Hepatocyte (in vitro differentiated cells): ENCODE results near the gene MAPK8IP2. TPM values are rescaled to one million over a fixed set of nuclear protein-coding genes. Genes with fewer than 3 reads are reported as not detected.

Experiments used
- DNase-seq: peaks from one replicate; pipeline ENCODE4 v3.0.0-alpha.2; 2016; ENCODE audit warnings: low spot score
- H2AFZ ChIP-seq: fragments of 200-600 bp; sonication (generic); 2 replicates; pipeline ENCODE4 v1.6.0; 2016; ENCODE audit warnings: antibody characterized with exemption, mild to moderate bottlenecking
- H3K27ac ChIP-seq: fragments of 200-600 bp; sonication (generic); 2 replicates; pipeline ENCODE4 v1.5.1; 2016; ENCODE audit warnings: mild to moderate bottlenecking
- H3K27me3 ChIP-seq: fragments of 200-600 bp; sonication (generic); 2 replicates; pipeline ENCODE4 v1.6.1; 2016
- H3K36me3 ChIP-seq: fragments of 200-600 bp; sonication (generic); replicated peaks from 2 replicates; pipeline ENCODE4 v1.5.1; 2016; ENCODE audit warnings: low read depth; ENCODE audit not compliant: insufficient read depth
- H3K4me1 ChIP-seq: fragments of 200-600 bp; sonication (generic); 2 replicates; pipeline ENCODE4 v1.5.1; 2016; ENCODE audit warnings: mild to moderate bottlenecking, moderate library complexity; ENCODE audit not compliant: insufficient read depth
- H3K4me2 ChIP-seq: fragments of 200-600 bp; sonication (generic); 2 replicates; pipeline ENCODE4 v1.6.0; 2016
- H3K4me3 ChIP-seq: fragments of 200-600 bp; sonication (generic); 2 replicates; pipeline ENCODE4 v1.5.1; 2016; ENCODE audit warnings: mild to moderate bottlenecking
- H3K79me2 ChIP-seq: fragments of 200-600 bp; sonication (generic); 2 replicates; pipeline ENCODE4 v1.6.0; 2017; ENCODE audit warnings: mild to moderate bottlenecking
- H3K9me2 ChIP-seq: fragments of 200-600 bp; sonication (generic); replicated peaks from 2 replicates; pipeline ENCODE4 v1.6.0; 2017; ENCODE audit warnings: mild to moderate bottlenecking; ENCODE audit not compliant: insufficient read depth
- H3K9me3 ChIP-seq: fragments of 200-600 bp; sonication (generic); 2 replicates; pipeline ENCODE4 v1.5.1; 2016; ENCODE audit warnings: low read depth, mild to moderate bottlenecking
- H4K20me1 ChIP-seq: fragments of 200-600 bp; sonication (generic); 2 replicates; pipeline ENCODE4 v1.6.0; 2016; ENCODE audit warnings: mild to moderate bottlenecking; ENCODE audit not compliant: insufficient read depth, poor library complexity, severe bottlenecking
- CTCF ChIP-seq: fragments of 200-600 bp; sonication (generic); IDR thresholded peaks from 2 replicates; pipeline ENCODE4 v1.5.1; 2016; ENCODE audit warnings: antibody characterized with exemption, mild to moderate bottlenecking; ENCODE audit not compliant: poor library complexity
- EZH2 ChIP-seq: fragments of 200-600 bp; sonication (generic); IDR thresholded peaks from 2 replicates; pipeline ENCODE4 v1.6.1; 2016; ENCODE audit warnings: antibody characterized with exemption, mild to moderate bottlenecking, borderline replicate concordance
- EZH2phosphoT487 ChIP-seq: fragments of 200-600 bp; sonication (generic); IDR thresholded peaks from one replicate; pipeline ENCODE4 v1.6.1; 2018; ENCODE audit warnings: antibody characterized with exemption, mild to moderate bottlenecking, low read depth, moderate library complexity; ENCODE audit not compliant: unreplicated experiment, severe bottlenecking
- WGBS: methylation state at CpG from one replicate; pipeline ENCODE4 v1.1.6; 2016; ENCODE audit warnings: low lambda C conversion rate; ENCODE audit errors: missing lambda C conversion rate; 5-methylcytosine and 5-hydroxymethylcytosine counted together
- polyA plus RNA-seq: library from polyadenylated mRNA; unstranded; fragments of >200 nt; fragmentation: Nextera tagmentation; extraction: Ambion mirVana; gene quantifications from 2 replicates; pipeline ENCODE4 v1.2.1, GENCODE V29; 2016
- total RNA-seq: library from RNA; depleted of rRNA; stranded (reverse); fragments of >200 nt; gene quantifications from 2 replicates; pipeline ENCODE4 v1.2.3, GENCODE V29; 2014

The MAPK8IP2 gene
- total and polyA plus RNA-seq, 2 experiments from 2014 or later: 1.6 to 4.0 TPM

DNA sequence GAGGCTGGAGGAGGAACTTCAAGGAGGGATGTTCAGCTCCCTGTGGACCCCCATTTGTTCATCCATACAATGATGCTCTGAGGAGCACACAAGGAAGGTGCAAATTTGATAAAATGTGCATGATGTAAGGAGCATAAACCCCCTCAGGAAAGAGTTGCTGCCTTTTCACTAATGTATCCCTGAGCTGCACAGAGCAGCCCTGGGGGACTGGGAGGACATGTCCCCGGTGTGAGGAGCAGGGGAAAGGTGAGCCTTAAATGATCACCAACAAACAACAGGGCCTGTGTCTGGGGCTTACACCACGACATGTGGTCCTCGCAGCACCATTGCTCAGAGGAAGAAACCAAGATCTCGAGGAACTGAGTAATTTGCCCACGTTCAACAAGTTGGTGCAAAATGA, 3.5 kb upstream of the MAPK8IP2 start:
- no peaks in the 10 kb centered on the region for H3K9me3 ChIP-seq
- no peak overlapping the region for H2AFZ ChIP-seq
- H3K79me2 ChIP-seq: no peaks in the 10 kb centered on the region
- TF ChIP-seq CTCF (no peak), EZH2 (no peak), EZH2phosphoT487 (no peak)
- no peaks in the 10 kb centered on the region for H3K9me2 ChIP-seq
- H3K36me3 ChIP-seq: no peaks in the 10 kb centered on the region
- 90% methylated on average over 5 of the region's 5 CpGs for WGBS
- H4K20me1 ChIP-seq: no peaks in the 10 kb centered on the region
- no peak for DNase-seq
- H3K4me2 ChIP-seq: no peak overlapping the region
- peaks cover 12% of the 10 kb centered on the region for H3K27me3 ChIP-seq
- H3K27ac ChIP-seq: no peak overlapping the region
- no peak overlapping the region for H3K4me3 ChIP-seq
- H3K4me1 ChIP-seq: peaks cover 3% of the 10 kb centered on the region

GRCh38 chr22:50599816-50600455, 657 bp upstream of the MAPK8IP2 start:
- Histone ChIP-seq H3K9me3 (no peaks in the 10 kb centered on the region), H3K9me2 (no peaks in the 10 kb centered on the region), H4K20me1 (no peaks in the 10 kb centered on the region), H3K79me2 (no peaks in the 10 kb centered on the region), H3K4me2 (peak overlapping the region; percentile 96), H3K4me1 (peaks cover 3% of the 10 kb centered on the region), H3K4me3 (peak overlapping the region; percentile 26), H2AFZ (no peak overlapping the region), H3K27me3 (peaks cover 27% of the 10 kb centered on the region), H3K27ac (no peak overlapping the region), H3K36me3 (no peaks in the 10 kb centered on the region)
- TF ChIP-seq EZH2phosphoT487 (no peak), CTCF (no peak), EZH2 (no peak)
- 29% methylated on average over 39 of the region's 52 CpGs for WGBS
- peak; percentile 79 for DNase-seq

DNA sequence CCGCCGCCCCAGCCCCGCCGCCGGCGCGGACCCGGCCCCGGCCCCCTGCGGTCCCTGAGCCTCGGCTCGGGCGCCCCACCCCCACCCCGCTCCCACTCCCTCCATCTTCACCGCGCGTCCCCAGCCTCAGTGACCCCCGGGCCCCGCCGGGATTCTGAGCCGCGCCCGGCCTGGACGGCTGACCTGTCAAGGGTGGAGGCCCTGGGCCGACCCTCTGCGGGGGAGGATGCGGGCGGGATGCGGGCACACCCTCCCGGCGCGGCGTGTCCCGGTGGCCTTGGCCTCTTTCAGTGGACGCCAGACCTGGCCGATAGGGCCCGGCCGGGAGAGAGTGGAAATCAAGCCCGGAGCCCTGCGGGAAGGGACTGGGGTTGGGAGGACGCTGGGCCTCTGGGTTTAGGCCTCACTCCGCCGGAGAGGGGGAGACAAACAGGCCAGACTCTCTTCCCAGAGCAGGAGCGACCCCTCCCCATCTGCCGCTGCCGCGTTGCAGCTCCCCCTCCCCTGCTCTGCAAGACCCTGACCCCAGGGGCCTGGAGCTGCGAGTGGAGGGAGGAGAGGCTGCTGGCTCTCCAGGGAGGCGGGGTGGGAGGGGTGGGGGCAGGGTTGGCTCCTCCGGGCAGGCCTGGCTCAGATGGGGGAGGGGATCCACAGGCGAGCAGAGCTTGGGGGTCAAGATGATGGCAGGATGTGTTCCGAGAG, 525 bp downstream of the MAPK8IP2 start:
- TF ChIP-seq CTCF (no peak), EZH2phosphoT487 (no peak), EZH2 (no peak)
- no peak overlapping the region for H3K4me3 ChIP-seq
- no peaks in the 10 kb centered on the region for H3K9me2 ChIP-seq
- H3K4me1 ChIP-seq: peaks cover 3% of the 10 kb centered on the region
- H4K20me1 ChIP-seq: no peaks in the 10 kb centered on the region
- no peaks in the 10 kb centered on the region for H3K36me3 ChIP-seq
- DNase-seq: no peak
- H3K27ac ChIP-seq: no peak overlapping the region
- H2AFZ ChIP-seq: no peak overlapping the region
- H3K4me2 ChIP-seq: peak overlapping the region; percentile 96
- no peaks in the 10 kb centered on the region for H3K9me3 ChIP-seq
- H3K27me3 ChIP-seq: peaks cover 27% of the 10 kb centered on the region
- WGBS: 10% methylated on average over 26 of the region's 52 CpGs
- no peaks in the 10 kb centered on the region for H3K79me2 ChIP-seq
